Limb (tissue), 2 donors: ENCODE measurements around the gene GARIN5B.

Experiments used
- DNase-seq, 2 donors: peaks; one replicate each; pipeline ENCODE4 v3.0.0-alpha.2; 2016; ENCODE audit errors: extremely low spot score in 2 of 2

The GARIN5B gene

DNA sequence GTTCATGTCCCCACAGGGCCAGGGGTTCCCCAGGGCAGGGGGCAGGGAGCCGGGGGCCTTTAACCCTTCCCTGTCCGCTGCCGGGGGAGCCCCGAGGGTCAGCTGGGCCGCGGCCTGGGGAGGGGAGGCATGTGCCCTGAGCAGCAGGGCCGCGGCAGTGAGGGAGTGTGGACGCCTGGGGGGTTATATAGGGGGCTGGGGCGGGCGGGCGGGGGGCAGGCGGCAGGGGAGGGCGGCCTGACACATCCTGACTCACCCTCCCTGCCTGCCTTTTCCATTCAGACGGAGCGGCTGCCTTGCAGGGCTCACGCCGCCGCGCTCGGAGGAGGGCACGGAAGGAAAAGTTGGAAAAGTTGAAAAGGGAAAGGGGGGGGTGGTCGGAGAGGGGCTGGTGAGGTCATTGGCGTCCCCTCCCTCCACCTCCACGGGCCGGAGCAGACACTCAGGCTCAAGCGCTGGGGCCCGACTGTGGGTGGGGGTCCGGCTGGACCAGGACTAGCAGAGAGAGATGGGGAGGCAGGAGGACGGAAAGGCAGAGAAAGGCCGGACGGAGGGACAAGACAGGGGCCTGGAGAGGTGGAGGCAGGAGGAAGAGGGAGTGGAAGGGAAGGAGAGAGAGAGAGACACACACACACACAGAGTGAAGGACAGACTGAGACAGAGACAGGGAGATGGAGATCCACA is 7.4 kb upstream of the GARIN5B start, which contains the start of gene IL11:
TSS of gene IL11 (minus strand) at position 159 of the 684 bp plus-strand sequence. CDS start at position 6, 153 bp downstream.
- no peak for DNase-seq

GRCh38 chr19:55369653-55370304 is 6.7 kb upstream of the GARIN5B start:
- no peak for DNase-seq

DNA sequence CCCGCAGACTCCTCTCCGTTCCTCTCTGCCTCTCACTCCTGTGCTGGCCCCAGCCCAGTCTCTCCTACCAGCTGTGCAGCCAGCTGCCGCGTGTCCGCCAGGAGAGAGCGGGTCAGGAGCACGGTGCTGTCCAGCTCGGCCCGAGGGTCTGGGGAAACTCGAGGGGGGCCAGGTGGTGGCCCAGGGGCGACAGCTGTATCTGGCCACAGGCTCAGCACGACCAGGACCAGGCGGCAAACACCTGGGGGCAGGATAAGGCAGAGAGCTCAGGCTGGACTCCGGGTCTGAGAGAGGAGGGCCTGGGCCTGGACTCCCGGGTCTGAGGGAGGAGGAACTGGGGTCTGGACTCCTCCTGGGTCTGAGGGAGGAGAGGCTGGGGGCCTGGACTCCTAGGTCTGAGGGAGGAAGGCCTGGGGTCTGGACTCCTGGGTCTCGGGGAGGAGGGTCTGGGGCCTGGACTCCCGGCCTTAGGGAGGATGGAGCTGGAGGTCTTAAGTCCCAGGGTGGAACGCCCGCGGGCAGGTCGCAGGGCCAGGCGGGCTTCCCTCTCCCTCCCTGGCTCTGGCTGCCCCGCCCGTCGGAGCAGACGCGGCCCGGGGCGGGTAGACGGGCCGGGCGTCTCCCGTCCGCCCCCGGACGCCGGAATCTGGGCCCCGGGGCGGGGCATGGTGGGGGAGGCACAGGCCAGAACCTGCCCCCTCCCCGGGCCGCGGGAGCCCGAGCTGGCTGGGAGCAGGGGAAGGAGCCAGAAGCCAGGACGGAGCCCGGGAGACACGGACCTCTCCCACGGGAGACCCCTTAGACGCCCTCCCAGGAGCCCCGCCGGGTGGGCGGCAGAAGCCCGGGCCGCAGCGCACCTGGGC is 5.9 kb upstream of the GARIN5B start:
- DNase-seq = peak in 1 of 2 donors; percentile 60

DNA sequence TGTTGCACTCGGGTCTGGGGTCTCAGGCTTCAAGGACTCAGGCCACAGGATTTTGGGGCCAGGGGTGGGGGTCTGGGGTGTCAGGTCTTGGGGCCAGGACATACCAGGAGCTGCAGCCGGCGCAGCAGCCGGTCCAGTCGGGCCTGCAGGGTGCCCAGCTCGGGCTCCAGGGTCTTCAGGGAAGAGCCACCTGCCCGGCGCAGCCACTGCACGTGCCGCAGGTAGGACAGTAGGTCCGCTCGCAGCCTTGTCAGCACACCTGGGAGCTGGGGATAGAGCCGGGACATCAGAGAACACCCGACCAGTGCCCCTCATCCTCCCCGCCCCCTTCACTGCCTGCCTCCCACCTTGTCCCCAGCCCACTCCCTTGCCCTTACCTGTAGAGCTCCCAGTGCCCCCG is 5.0 kb upstream of the GARIN5B start:
- DNase-seq = no peak

DNA sequence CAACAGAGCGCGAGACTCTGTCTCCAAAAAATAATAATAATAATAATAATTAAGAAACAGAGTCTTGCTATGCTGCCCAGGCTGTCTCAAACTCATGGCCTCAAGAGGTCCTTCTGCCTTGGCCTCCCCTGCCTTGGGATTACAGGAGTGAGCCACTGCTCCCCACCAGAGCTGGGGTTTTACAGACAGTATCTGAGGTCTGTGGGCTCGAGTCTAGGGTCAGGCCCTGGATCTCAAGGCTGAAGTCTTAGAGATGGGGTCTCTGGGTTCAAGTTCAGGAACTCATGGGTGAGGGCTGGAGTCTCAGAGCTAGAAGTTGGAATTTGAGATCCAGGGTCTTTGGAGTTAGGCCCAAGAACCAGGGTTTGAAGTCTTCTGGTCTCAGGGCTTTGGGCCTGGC is 3.7 kb upstream of the GARIN5B start:
- DNase-seq = no peak

- no peak for DNase-seq
These were observed 2.9 kb upstream of the GARIN5B start for GRCh38 chr19:55365964-55366363.

- no peak for DNase-seq
These were observed 2.2 kb upstream of the GARIN5B start for GRCh38 chr19:55365245-55365644.

DNA sequence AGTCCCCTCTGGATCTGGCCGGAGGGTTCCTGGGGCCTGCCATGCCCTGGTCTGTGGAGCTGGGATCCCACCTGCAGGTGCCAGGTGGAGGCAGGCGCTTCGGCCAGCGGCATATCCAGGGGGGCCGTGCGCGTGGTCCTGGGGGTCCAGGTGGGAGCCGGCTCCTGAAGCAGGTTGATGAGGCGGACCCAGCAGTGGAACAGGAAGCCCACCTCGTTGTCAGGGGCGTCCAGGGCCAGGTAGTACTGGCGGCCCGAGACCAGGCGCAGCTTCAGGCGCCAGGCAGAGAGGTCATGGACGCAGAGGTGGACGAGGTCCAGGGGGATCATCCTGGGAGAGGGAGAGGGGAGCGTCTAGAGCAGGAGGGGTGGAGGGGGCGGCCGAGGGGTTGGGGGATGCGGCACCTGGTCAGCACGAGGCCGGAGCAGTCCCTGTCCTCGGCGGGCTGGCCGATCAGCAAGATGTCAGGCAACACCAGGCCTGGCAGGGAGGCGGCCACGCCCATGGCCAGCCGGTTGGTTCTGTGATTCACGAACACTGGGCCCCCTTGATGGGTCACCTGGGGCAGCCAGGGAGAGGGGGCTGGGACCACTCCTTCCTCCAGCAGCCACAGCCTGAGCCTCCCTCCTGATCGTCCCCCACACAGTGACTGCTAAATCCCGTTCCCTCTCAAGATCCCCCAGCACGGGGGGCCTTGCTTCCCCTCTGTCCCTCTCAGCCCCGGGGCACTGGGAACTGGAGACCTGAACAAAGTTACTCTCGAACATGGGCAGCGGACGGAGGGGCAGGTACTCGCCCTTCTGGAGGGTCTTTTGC is 678 bp downstream of the GARIN5B start:
- no peak for DNase-seq

DNA sequence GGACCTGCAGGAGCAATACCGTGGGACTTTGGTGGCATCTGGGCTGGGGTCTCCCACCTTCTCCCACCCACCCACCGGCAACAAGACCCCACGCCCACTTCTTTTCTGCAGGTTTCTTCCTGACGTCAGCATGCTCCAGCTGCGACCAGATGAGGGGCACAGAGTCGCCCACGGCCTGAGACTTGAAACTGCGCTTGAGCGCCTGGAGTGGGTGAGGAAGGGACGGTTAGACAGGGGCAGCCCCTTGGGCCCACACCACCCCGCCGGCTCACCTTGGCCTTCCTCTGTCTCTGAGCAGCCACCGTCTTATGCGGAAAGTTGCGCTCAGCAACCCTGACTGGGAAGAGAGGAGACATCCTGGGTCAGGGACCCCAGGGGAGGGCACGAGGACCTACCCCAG is 2.2 kb downstream of the GARIN5B start:
- DNase-seq = no peak

- no peak for DNase-seq
These were observed 3.8 kb downstream of the GARIN5B start for GRCh38 chr19:55358943-55359908.

DNA sequence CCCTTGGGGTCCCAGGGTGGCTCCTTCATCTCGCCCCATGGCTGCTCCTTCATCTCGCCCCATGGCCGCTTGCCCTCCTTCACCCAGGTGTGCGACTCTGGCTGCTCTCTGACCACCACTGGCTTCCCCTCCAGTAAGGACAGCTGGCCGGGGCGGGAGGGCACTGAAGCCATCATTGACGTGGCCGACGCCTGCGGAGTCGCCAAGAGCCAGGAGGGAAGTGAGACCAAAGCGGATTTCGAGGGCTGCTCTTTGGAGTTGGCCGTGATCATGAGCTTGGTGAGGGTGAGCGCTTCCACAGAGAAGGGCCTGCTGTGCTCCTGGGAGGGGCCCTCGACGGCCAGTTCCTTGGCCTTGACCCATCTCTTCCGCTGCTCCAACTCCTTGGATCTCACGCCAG is 4.6 kb downstream of the GARIN5B start:
- no peak for DNase-seq

GRCh38 chr19:55355213-55355821 is 7.7 kb downstream of the GARIN5B start:
- no peak for DNase-seq

GRCh38 chr19:55354698-55355212 is 8.3 kb downstream of the GARIN5B start, which contains the start of gene COX6B2:
TSS of gene COX6B2 (minus strand) at chr19:55354719. CDS start at chr19:55354521, 198 bp downstream.
- DNase-seq = peak in 1 of 2 donors; percentile 40

DNA sequence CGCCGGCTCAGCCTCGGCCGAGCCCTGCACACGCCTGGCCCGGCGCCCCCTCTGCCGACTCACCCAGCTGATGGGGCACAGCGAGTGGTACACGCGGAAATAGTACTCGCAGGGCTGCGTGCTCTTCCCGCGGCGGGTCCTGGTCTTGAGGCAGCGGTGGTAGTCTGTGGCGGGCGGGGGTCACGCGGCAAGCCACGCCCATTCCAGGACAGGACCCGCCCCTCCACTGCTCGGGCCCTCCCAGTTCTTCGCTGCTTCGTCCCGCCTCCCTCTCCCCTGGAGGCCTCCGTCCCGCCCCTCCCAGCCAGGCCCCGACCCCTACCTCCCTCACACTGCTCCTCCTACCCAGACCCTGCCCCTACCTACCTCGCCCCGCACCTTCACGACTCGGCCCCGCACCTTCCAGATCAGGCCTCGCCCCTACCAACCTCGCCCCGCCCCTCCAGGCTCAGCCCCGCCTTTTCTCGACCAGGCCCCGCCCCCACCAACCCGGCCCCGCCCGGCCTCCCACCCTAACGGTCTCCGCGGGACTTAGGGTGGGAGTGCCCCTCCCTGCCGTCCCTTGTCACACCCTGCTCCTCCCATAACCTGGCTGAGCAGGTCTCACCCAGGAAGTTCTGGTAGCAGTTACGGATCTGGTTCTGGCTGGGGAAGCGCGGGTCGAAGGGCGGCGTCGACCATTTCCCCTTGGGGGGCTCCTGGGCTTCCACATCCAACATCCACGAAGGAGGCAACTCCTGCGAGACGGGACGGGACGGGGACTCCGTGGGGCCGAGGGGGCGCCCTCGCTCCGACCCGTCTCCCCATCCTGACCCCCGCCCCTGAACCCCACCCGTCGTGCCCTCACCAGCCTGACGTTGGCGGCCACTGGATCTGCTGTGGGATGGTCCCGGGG is 9.0 kb downstream of the GARIN5B start:
- DNase-seq = peak; percentile 42 to 84

- DNase-seq = no peak
These were observed 9.7 kb downstream of the GARIN5B start for GRCh38 chr19:55353356-55353802.

GRCh38 chr19:55352549-55353145 is 10.4 kb downstream of the GARIN5B start:
- DNase-seq = no peak

- no peak for DNase-seq
These were observed 11.0 kb downstream of the GARIN5B start for GRCh38 chr19:55352040-55352439.
